ENCODE data around the gene KRT3.

The KRT3 gene

DNA sequence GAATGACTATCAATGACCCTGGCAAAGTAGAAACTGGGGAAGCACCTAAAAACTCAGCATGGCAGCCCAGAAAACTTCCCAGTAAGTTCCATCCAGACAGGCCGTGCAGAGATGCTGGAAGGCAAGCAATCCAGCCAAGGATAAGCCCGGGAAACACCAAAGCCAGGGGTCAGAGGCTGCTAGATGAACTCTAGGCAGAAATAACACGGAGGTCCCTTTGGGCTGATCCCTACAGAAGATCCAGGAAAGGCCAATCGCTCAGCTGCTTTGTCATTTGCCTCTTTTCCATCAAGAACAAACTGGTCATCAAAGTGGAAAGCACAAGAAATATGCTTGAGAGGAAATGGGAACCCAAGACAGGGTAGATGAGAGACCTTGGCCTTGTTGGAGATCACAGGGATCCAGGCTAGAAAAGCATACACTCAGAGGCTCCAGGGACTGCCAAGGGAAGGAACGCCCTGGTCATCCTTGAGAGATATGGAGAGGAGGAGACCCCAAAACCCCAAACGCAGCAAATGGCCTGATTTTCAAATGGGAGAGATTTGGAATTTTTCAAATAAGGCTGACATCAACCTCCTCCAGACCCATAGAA, 31.7 kb upstream of the KRT3 start:
- Histone ChIP-seq H3K9ac (ENCODE audit: low read depth in 1 of 2, low read length in 2 of 2) (no peak overlapping the region), H3K36me3 (ENCODE audit: control insufficient read depth in 1 of 2, insufficient read depth in 2 of 2, low read length in 2 of 2) (no peaks in the 10 kb centered on the region), H3K4me3 (ENCODE audit: low read depth in 1 of 2, low read length in 2 of 2) (no peak overlapping the region), H3K27me3 (ENCODE audit: control insufficient read depth in 1 of 2, insufficient read depth in 2 of 2, low read length in 2 of 2) (no peaks in the 10 kb centered on the region), H3K27ac (ENCODE audit: low read depth, low read length) (no peak overlapping the region), H3K4me1 (ENCODE audit: control insufficient read depth in 1 of 2, insufficient read depth in 2 of 2, low read length in 2 of 2) (peaks cover 0 to 4% of the 10 kb centered on the region in 2 donors), H3K9me3 (ENCODE audit: control insufficient read depth in 1 of 2, low read length in 2 of 2) (no peaks in the 10 kb centered on the region)

DNA sequence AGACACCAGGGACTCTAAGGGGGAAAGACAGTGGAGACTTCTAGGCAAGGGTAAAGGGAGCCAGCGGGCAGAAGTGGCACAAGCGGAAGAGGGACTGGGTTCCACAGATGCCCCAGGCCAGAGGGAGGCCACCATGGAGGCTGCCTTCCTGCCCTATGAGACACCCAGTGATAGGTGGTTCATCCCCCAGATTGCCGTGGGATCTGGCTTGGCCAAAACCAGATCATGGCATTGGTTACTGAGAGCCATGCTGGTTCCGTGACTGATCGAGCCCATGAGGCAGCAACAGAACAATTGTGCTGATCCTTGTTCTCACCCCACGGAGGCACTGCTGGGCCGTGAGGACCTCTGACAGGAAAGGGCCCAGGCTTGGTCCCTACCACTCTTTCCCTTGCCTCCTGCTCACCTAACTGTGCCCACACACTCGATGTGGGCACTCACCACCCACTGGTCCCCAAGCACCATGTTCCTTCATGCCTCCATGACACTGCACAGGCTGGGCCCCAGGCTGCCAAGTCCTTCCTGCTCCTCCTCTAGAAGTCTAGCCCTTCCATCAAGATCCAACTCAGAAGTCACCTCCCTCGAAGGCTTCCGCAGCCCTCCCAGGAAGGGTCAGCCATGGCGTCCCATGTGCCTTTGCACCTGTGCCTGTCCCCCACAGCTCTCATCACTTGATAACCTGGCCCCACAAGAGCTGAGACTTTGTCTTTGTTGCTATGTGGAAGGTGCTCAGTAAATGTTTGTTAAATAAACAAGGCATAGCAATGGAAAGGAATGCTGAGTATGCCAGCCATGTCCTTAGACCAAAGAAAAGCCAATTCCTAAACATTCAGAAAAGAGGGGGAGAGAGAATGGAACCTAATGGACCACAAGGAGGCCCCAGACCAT, 30.9 kb upstream of the KRT3 start:
- Histone ChIP-seq H3K4me1 (ENCODE audit: control insufficient read depth in 1 of 2, insufficient read depth in 2 of 2, low read length in 2 of 2) (peaks cover 6 to 8% of the 10 kb centered on the region in 2 donors), H3K9ac (ENCODE audit: low read depth in 1 of 2, low read length in 2 of 2) (no peak overlapping the region), H3K9me3 (ENCODE audit: control insufficient read depth in 1 of 2, low read length in 2 of 2) (no peaks in the 10 kb centered on the region), H3K36me3 (ENCODE audit: control insufficient read depth in 1 of 2, insufficient read depth in 2 of 2, low read length in 2 of 2) (no peaks in the 10 kb centered on the region), H3K27me3 (ENCODE audit: control insufficient read depth in 1 of 2, insufficient read depth in 2 of 2, low read length in 2 of 2) (no peaks in the 10 kb centered on the region), H3K27ac (ENCODE audit: low read depth, low read length) (no peak overlapping the region), H3K4me3 (ENCODE audit: low read depth in 1 of 2, low read length in 2 of 2) (no peak overlapping the region)

DNA sequence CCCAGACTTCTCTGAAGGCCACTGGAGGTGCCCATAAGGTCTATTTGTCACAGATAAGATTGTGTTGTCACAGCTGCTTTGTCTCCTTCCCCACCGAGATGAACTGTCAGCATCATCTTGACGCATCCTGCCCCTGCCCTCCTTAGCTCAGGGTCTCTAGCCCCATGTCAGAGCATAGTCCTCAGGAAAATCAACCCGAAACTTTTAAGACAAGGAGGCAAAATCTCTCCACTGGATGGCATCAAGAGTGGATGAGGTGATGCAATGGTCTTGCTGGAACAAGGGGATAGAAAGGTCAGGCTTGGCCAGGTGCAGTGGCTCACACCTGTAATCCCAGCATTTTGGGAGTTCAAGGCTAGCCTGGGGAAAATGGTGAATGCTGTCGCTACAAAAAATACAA, 30.0 kb upstream of the KRT3 start:
- Histone ChIP-seq H3K27me3 (ENCODE audit: control insufficient read depth in 1 of 2, insufficient read depth in 2 of 2, low read length in 2 of 2) (no peaks in the 10 kb centered on the region), H3K4me3 (ENCODE audit: low read depth in 1 of 2, low read length in 2 of 2) (no peak overlapping the region), H3K9me3 (ENCODE audit: control insufficient read depth in 1 of 2, low read length in 2 of 2) (no peaks in the 10 kb centered on the region), H3K36me3 (ENCODE audit: control insufficient read depth in 1 of 2, insufficient read depth in 2 of 2, low read length in 2 of 2) (no peaks in the 10 kb centered on the region), H3K4me1 (ENCODE audit: control insufficient read depth in 1 of 2, insufficient read depth in 2 of 2, low read length in 2 of 2) (peaks cover 7 to 14% of the 10 kb centered on the region in 2 donors), H3K9ac (ENCODE audit: low read depth in 1 of 2, low read length in 2 of 2) (no peak overlapping the region), H3K27ac (ENCODE audit: low read depth, low read length) (no peak overlapping the region)

DNA sequence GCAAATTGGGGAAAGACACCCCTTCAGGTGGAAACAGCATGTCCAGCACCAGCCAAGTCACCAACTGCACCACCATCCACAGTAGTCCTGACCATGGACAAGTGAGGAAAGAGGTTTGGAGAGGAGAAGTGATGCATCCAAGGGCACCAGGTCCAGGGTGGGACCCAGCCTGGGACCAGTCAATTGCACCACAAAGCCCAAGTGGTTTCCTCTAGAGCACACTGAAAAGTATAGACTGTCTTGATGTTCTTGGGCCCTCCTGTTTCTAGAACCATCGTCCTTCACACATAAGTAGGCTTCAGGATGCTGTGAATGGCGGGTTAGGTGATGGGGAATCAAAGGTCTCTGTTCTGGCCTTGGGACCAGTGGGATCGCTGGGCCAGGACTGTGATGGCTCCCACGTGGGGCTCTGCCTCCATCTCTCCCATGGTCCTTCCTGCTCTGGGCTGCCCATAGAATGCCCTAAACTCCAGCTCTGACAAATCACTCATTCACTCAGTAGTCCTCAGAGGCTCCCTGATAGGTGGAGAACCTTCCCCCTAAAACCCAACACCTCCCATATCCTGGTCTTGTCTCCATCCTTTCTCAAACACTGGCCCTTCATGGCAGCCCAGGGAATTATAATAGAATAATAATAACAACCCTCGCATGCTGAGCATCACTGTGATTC, 29.0 kb upstream of the KRT3 start:
- Histone ChIP-seq H3K9ac (ENCODE audit: low read depth in 1 of 2, low read length in 2 of 2) (no peak overlapping the region), H3K4me3 (ENCODE audit: low read depth in 1 of 2, low read length in 2 of 2) (no peak overlapping the region), H3K27ac (ENCODE audit: low read depth, low read length) (no peak overlapping the region), H3K27me3 (ENCODE audit: control insufficient read depth in 1 of 2, insufficient read depth in 2 of 2, low read length in 2 of 2) (no peaks in the 10 kb centered on the region), H3K36me3 (ENCODE audit: control insufficient read depth in 1 of 2, insufficient read depth in 2 of 2, low read length in 2 of 2) (no peaks in the 10 kb centered on the region), H3K9me3 (ENCODE audit: control insufficient read depth in 1 of 2, low read length in 2 of 2) (no peaks in the 10 kb centered on the region), H3K4me1 (ENCODE audit: control insufficient read depth in 1 of 2, insufficient read depth in 2 of 2, low read length in 2 of 2) (peaks cover 7 to 14% of the 10 kb centered on the region in 2 donors)

DNA sequence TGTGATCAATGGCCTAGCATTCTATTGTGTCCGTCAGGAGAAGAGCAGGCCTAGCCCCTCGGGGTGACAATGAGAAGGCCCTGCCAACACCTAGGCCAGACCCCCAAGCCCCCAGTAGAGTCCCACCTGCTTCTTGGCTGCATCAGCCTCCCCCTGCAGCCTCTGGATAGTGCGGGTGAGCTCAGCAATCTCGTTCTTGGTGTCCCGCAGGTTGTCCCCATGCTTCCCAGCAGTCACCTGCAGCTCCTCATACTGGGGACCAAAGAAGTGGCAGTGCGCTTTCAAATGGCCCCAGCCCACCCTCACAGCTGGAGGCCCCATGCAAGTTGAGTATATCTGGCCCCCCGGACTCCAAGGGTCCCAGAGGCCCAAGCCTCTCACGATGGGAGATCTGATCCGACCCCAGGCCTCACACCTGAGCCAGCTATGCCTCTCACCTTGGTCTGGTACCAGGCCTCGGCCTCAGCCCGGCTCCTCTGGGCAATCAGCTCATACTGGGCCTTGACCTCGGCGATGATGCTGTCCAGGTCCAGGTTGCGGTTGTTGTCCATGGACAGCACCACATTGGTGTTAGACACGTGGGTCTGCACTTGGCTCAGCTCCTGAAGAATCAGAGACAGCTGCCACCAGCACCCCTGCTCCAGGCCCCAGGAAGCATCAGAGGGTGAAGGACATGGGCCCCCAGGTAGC, 28.0 kb upstream of the KRT3 start:
- H3K4me1 ChIP-seq (ENCODE audit: control insufficient read depth in 1 of 2, insufficient read depth in 2 of 2, low read length in 2 of 2), result peaks cover 7 to 14% of the 10 kb centered on the region in 2 donors
- H3K27ac ChIP-seq (ENCODE audit: low read depth, low read length), result no peak overlapping the region
- no peaks in the 10 kb centered on the region for H3K36me3 ChIP-seq (ENCODE audit: control insufficient read depth in 1 of 2, insufficient read depth in 2 of 2, low read length in 2 of 2)
- H3K9me3 ChIP-seq (ENCODE audit: control insufficient read depth in 1 of 2, low read length in 2 of 2), result no peaks in the 10 kb centered on the region
- H3K4me3 ChIP-seq (ENCODE audit: low read depth in 1 of 2, low read length in 2 of 2), result no peak overlapping the region
- no peak overlapping the region for H3K9ac ChIP-seq (ENCODE audit: low read depth in 1 of 2, low read length in 2 of 2)
- H3K27me3 ChIP-seq (ENCODE audit: control insufficient read depth in 1 of 2, insufficient read depth in 2 of 2, low read length in 2 of 2), result no peaks in the 10 kb centered on the region

DNA sequence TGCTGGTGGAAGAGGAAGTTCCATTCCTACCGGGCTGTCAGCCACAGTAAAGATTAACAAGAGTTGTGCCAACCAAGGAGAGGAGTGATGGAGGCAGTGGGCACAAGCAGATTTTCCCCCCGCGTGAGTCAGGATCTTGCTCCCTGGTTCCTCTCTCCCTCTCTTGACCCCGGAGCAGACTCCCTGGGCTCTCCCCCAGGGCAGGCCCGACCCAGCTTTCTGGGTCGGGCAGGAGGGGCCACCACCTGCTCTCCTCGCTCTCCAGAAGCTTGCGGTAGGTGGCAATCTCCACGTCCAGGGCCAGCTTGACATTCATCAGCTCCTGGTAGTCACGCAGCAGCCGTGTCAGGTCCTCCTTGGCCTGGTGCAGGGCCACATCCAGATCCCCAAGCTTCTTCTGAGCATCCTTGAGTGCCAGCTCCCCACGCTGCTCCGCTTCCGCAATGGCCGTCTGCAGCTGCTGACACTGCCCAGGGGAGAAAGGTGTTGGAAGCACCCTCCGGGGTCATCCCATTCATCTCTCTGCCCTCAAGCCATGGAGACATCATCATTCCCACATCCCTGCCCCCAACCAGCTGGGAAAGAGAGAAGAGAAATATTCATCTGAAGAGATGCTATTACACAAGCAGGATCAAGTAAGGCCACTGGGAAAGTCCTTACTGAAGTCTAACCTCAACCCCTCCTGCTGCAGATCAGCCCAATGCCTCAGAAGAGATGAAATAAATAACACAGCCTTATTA, 27.0 kb upstream of the KRT3 start:
- Histone ChIP-seq H3K4me3 (ENCODE audit: low read depth in 1 of 2, low read length in 2 of 2) (no peak overlapping the region), H3K27ac (ENCODE audit: low read depth, low read length) (no peak overlapping the region), H3K36me3 (ENCODE audit: control insufficient read depth in 1 of 2, insufficient read depth in 2 of 2, low read length in 2 of 2) (no peaks in the 10 kb centered on the region), H3K9me3 (ENCODE audit: control insufficient read depth in 1 of 2, low read length in 2 of 2) (no peaks in the 10 kb centered on the region), H3K27me3 (ENCODE audit: control insufficient read depth in 1 of 2, insufficient read depth in 2 of 2, low read length in 2 of 2) (no peaks in the 10 kb centered on the region), H3K4me1 (ENCODE audit: control insufficient read depth in 1 of 2, insufficient read depth in 2 of 2, low read length in 2 of 2) (peaks cover 7 to 14% of the 10 kb centered on the region in 2 donors), H3K9ac (ENCODE audit: low read depth in 1 of 2, low read length in 2 of 2) (no peak overlapping the region)

GRCh38 chr12:52821826-52822660, 26.1 kb upstream of the KRT3 start:
- H3K27ac ChIP-seq (ENCODE audit: low read depth, low read length), result no peak overlapping the region
- no peaks in the 10 kb centered on the region for H3K36me3 ChIP-seq (ENCODE audit: control insufficient read depth in 1 of 2, insufficient read depth in 2 of 2, low read length in 2 of 2)
- H3K4me3 ChIP-seq (ENCODE audit: low read depth in 1 of 2, low read length in 2 of 2), result peak overlapping the region in 1 of 2 donors; percentile 16
- H3K4me1 ChIP-seq (ENCODE audit: control insufficient read depth in 1 of 2, insufficient read depth in 2 of 2, low read length in 2 of 2), result peaks cover 7 to 14% of the 10 kb centered on the region in 2 donors
- no peaks in the 10 kb centered on the region for H3K27me3 ChIP-seq (ENCODE audit: control insufficient read depth in 1 of 2, insufficient read depth in 2 of 2, low read length in 2 of 2)
- H3K9ac ChIP-seq (ENCODE audit: low read depth in 1 of 2, low read length in 2 of 2), result no peak overlapping the region
- no peaks in the 10 kb centered on the region for H3K9me3 ChIP-seq (ENCODE audit: control insufficient read depth in 1 of 2, low read length in 2 of 2)

DNA sequence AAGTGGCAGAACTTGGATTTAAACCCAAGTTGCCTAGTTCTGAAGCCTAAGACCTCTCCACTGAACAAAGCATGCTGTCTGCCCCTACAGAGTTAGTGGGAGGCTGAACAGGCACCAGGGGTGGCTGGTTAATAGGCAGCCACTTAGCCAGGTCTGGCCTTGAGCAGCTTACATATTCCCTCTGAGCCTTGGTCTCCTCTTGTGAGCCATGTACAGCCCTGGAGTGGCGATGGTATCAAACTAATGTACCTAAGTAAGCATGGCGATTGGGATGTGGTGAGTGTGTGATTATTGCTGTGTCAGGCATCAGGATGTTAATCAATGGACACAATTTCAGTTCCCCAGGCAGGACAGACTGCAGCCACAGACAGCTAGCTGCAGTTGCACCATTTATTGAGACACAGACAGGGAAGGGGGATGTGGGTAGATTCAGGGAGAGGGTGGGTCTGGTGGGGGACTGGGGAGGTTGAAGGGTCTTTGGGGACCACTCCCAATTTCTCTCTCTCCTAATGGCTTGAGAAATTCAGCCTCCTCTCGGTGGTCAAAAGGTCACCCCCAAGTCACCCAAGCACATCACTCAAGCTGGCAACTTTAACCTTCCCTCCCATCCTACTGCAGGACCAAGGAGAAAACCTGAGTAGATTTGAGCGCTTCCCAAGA, 25.3 kb upstream of the KRT3 start:
- H3K27me3 ChIP-seq (ENCODE audit: control insufficient read depth in 1 of 2, insufficient read depth in 2 of 2, low read length in 2 of 2), result no peaks in the 10 kb centered on the region
- no peak overlapping the region for H3K27ac ChIP-seq (ENCODE audit: low read depth, low read length)
- no peak overlapping the region for H3K4me3 ChIP-seq (ENCODE audit: low read depth in 1 of 2, low read length in 2 of 2)
- H3K4me1 ChIP-seq (ENCODE audit: control insufficient read depth in 1 of 2, insufficient read depth in 2 of 2, low read length in 2 of 2), result peaks cover 7 to 14% of the 10 kb centered on the region in 2 donors
- no peaks in the 10 kb centered on the region for H3K9me3 ChIP-seq (ENCODE audit: control insufficient read depth in 1 of 2, low read length in 2 of 2)
- no peak overlapping the region for H3K9ac ChIP-seq (ENCODE audit: low read depth in 1 of 2, low read length in 2 of 2)
- H3K36me3 ChIP-seq (ENCODE audit: control insufficient read depth in 1 of 2, insufficient read depth in 2 of 2, low read length in 2 of 2), result no peaks in the 10 kb centered on the region
